IPS-18c (cell line): Measurements from ENCODE around the gene HYAL2.

Source experiments
- H3K4me3 ChIP-seq: 2 replicates; pipeline ENCODE4 v1.7.0; 2013; ENCODE audit warnings: low read depth, mild to moderate bottlenecking, low read length, moderate library complexity; ENCODE audit not compliant: insufficient read depth
- H3K9me3 ChIP-seq: one replicate; pipeline ENCODE4 v1.6.1; 2013; ENCODE audit warnings: mild to moderate bottlenecking, low read length, moderate library complexity; ENCODE audit not compliant: control insufficient read depth, insufficient read depth

The HYAL2 gene

DNA sequence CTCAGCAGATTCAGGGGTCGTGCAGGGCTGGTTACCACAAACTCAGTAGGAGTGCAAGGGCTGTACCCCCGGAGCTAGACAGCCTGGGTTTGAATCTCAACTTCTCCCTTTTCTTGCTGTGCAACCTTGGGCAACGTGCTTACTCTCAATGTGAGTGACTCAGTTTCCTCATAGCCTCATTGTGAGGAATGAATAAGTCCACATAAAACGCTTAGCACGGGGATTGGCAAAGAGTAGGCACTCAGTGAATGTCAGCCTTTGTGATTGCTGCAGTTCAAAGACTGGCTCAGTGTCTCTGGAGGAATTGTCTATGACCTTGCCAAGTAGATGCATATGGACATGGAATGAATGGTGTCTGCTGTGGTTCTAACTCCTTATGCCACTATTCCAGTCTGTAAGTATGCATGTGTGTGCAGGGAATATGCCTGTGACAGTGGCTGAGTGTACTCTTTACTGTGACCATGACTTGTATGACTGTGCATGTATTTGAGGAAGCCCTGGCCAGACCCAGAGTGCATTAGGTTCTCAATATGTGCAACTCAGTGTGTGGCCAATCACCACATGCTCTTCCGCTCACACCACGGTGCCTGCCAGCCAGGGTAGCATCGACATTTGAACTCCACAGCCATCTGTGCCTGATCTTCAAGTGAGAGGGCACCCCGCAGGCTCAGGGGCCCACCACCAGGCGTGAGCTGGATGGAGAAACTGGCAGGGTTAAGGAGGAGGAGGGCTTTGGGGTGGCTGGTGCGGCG, 22.4 kb downstream of the HYAL2 start:
- H3K4me3 ChIP-seq: peak overlapping the region; percentile 36; the same call in 1 of the 2 replicates
- no peaks in the 10 kb centered on the region for H3K9me3 ChIP-seq

DNA sequence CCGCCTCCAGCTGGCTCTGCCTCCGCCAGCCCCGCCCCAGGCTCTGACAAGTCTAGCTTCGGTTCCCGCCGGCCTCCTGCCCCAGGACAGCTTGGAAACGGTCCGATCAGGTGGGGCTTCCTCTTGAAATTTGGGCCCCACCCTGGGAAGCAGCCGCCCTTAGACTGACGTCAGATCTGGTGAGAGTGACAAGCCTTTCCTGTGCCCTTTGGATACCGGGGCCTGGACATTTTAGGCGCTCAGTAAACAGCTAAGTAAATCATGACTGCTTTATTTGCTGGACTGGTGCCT, 23.0 kb downstream of the HYAL2 start:
- Histone ChIP-seq H3K4me3 (peak overlapping the region; percentile 36; the same call in 1 of the 2 replicates), H3K9me3 (no peaks in the 10 kb centered on the region)

DNA sequence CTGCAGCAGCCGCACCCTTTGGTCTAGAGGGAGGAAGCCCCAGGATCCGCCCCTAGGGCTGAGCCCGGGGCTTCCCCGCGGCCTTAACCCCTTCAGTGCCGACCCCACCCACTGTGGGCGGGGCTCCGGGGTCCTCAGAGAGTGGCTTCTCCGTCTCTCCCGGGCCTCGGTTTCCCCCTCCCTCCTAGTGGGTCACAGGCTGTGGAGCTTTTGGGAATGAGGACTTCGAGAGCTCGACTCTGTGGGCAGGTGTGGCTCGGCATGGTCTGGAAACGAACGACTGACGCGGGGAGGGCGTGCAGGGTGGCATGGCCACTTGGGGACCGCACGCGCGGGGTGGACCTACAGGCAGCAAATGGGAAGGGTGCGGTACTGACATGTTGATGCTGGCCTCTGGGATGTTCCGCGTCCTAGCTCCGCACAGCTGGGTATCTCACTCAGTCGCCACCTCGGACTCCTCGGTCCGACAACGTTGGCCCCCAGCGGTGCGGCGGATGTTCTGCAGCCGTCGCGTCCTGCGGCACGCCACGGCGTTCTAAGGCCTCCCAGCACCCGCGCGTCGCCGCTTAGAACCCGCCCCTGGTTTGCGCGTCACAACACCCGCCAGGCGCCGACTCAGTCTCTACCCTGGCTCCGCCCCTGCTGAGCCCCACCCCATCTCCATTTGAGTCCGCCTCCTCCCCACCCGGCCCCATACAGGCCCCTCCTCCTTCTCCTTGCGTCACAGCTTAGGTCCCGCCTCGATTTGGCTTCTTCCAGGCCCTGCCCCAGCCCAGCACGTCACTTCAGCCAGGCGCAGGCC, 23.5 kb downstream of the HYAL2 start, which contains the start of the genes HYAL3 and NAA80:
TSS of gene HYAL3 (minus strand) at position 570 of the 802 bp plus-strand sequence. CDS start 3,803 bp downstream, outside the sequence.
TSS of gene NAA80 (minus strand) at position 570 of the 802 bp plus-strand sequence. CDS start 1,942 bp downstream, outside the sequence.
- peak within 1 kb of the TSS; percentile 96 for H3K4me3 ChIP-seq
- no peaks in the 10 kb centered on the region for H3K9me3 ChIP-seq

DNA sequence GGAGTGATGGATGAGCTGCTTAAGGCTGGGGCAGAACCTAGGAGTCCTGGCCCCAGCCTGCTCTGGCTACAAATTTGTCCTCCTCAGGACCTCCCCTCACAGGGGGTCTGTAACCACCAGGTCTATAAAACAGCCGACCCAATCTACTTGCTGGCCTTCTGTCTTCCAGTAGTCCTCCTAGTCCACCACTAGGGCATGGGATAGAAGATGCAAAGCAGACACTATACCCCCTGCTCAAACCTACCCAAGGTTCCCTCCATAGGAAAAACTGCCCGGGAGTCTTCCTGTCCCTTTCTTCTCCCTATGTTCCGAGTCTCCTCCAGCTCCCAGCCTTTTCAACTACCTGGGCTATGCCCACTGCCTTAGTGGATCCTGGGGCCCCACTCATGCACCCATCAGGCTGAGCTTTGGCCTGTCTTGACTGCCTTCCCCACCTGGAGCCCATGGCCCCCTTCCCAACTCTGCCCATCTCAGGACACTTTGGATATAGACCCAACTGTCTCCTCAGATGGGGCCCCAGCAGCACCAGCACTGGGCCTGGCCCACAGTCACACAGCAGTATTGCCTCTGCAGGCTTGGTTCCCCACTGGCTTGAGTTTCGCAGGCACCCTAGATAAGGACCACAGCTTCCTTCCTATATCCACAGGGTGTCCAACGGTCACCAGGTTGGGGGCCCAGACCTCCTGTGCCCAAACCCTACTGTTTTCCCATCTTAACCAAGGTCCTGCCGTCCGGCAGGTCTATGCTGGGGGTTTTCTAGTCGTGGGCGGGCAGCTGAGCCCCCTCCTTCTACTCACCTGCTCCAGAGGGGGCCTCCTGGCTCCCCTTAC, 24.4 kb downstream of the HYAL2 start:
- Histone ChIP-seq H3K9me3 (no peaks in the 10 kb centered on the region), H3K4me3 (peak overlapping the region; percentile 96; the same call in 1 of the 2 replicates)

DNA sequence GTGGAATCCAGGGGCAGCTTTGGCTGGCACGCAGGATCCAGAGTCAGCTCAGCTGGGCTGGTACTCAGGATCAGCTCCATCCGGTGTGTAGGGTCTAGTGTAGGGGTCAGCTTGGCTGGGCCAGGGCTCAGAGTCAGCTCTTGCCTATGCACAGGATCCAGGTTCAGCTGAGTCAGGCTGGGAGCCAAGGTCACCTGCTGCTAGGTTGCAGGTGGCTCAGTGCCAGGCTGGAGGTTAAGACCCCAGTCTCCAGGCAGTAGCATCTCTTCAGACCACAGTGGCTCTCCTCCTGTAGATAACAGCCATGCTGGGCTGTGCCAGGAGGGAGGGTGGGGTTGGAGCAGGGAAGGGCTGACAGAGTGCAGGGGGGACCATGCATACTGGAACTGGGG, 25.2 kb downstream of the HYAL2 start:
- Histone ChIP-seq H3K9me3 (no peaks in the 10 kb centered on the region), H3K4me3 (no peak overlapping the region)

DNA sequence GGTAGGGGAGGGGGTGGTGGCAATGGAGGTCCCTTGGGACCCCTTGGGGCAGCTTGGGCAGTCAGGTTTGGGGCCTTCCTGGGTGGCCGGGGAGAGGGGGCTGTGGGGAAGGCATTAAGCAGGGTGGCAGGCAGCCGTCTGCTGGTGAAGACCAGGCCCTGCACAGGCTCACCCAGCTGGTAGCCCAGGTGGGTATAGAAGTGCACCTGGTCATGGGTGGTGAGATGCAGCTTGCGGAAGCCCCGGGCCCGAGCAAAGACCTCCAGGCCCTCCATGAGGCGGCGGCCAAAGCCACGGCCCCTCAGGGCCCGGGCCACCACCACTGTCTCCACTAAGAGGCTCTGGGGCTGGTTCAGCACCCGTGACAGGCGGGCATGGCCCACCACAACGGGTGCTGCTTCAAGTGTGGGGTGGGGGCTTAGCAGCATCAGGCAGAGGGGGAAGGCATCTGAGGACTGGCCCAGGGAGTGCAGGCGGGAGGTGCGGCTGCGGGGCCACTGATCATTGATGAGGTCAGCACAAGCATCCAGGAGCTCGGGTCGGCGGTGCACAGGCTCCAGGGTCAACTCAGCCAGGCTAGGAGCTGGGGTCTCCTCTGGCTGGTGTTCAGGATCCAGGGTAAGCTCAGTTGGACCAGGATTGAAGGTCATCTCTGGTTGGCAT, 25.7 kb downstream of the HYAL2 start:
- Histone ChIP-seq H3K9me3 (no peaks in the 10 kb centered on the region), H3K4me3 (no peak overlapping the region)

DNA sequence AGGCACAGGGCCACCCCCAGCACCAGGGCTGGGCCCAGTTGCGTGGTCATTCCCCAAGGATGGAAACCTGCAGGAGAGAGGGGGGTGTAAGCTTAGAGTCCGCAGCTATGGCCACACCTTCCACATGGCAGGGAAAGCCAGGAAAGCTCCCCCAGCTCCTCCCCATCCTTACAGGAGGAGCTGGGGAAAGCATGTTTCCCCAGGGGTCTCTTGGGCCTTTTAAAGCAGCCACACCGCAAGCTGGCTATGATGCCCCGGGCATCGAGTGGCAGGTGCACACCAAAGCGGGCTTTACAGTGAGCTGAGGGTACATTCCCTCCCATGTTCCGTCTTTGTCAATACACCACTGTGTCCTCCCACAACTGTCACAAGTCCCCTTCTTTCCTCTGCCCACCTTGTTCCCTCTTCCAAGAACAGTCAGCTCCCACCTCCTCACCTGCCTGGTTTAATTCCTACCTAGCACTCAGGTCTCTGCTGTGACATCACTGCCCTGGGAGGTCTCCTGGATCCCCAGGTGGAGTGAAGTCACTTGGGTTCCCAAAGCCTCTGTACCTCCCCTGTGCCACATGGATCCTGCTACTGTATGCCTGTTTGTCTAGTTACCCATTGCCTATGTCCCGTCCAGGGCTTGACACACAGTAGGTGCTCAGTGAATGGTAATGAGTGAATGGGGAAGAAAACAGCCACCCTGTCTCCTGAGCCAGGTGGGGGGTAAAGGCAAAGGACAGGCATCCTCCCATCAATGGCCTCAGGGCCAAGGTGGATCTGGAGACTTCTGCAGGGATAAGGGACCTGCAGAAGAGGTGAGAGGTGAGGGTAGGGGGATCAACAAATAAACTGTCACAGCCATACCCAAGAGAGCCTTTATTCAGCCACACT, 26.8 kb downstream of the HYAL2 start:
- Histone ChIP-seq H3K9me3 (no peaks in the 10 kb centered on the region), H3K4me3 (no peak overlapping the region)

DNA sequence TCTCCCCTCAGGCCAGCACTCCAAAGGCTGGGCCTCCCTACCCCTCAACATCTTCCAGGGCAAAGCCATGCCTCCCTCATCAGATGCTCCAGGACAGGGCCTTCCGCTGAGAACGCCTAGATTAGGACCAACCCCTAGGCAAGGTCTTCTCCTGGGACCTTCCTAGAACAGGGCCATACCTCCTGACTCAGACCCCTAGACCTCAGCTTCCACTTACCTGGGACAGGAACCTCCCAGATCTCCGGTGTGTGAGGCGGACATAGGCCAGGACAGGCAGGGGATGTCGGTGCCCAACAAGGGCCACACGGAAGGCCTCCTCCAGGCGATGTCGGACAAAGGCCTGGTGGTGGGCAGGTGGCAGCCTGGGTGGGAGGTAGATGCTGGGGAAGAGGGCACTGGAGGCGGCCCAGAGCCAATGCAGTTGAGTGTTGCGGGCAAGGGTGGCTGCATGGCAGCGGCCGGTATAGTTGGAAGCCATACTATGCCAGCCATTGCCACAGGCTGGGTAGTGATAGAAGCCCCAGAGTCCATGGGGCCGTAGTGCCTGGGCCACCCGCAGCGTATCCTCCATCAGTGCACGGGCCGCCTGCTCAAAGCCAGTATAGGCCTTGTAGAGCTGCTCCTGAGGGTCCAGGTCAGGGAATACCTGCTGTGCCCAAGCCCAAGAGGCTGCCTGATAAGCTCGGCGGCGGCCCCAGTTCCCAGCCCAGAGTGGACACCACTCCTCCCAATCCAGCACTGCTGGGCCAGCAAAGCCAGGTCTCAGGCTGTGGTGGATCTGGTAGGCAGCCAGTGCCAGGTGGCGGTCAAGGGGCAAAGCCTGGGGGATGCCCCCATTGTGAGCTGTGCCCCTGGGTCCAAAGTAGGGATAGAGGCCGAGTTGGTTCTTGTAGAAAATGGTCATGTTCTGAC, 27.8 kb downstream of the HYAL2 start:
- no peaks in the 10 kb centered on the region for H3K9me3 ChIP-seq
- H3K4me3 ChIP-seq: no peak overlapping the region

DNA sequence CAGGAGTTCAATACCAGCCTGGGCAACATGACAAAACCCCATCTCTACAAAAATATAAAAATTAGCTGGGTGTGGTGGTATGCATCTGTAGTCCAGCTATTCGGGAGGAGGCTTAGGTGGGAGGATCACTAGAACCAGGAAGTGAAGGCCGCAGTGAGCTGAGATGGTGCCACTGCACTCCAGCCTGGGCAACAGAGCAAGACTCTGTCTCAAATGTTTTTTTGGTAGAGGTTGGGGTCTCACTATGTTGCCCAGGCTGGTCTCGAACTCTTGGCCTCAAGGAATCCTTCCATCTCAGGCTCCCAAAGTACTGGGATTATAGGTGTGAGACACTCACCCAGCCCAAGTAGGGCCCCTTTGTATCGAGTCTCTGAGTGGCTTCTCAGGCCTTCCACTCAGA, 28.5 kb downstream of the HYAL2 start:
- no peak overlapping the region for H3K4me3 ChIP-seq
- H3K9me3 ChIP-seq: no peaks in the 10 kb centered on the region

DNA sequence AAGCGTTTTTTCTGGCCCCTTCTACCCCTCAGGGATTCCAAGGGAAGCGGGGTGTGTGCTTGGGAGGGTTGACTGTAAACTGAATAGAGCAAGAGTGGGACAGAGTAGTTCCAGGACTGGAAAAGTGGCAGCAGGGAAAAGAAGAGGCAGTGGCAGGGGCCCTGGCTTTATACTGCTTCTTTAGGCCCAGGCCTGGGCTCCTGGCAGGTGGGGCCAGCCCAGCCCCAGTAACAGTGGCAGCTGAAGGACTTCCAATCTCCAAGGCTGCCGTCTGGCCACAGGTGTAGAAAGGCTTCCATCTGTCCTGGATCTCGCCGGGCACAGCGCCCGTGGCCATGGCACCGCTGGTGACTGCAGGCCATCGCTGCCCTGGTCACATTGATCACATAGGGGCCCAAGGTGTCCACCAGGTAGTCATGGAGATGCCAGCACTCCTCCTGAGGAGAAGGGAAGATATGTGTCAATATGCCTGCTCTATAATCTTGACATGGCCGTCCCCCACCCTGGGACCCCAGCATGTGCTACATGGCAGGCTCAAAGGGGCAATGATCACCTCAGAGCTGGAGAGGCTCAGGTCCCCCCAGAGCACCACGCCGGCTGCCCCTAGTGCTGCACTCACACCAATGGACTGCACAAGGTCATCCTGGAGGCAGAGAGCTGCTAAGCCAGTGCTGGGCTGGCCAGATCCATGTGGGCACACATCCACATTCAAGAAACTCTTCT, 29.3 kb downstream of the HYAL2 start:
- no peaks in the 10 kb centered on the region for H3K9me3 ChIP-seq
- H3K4me3 ChIP-seq: no peak overlapping the region

DNA sequence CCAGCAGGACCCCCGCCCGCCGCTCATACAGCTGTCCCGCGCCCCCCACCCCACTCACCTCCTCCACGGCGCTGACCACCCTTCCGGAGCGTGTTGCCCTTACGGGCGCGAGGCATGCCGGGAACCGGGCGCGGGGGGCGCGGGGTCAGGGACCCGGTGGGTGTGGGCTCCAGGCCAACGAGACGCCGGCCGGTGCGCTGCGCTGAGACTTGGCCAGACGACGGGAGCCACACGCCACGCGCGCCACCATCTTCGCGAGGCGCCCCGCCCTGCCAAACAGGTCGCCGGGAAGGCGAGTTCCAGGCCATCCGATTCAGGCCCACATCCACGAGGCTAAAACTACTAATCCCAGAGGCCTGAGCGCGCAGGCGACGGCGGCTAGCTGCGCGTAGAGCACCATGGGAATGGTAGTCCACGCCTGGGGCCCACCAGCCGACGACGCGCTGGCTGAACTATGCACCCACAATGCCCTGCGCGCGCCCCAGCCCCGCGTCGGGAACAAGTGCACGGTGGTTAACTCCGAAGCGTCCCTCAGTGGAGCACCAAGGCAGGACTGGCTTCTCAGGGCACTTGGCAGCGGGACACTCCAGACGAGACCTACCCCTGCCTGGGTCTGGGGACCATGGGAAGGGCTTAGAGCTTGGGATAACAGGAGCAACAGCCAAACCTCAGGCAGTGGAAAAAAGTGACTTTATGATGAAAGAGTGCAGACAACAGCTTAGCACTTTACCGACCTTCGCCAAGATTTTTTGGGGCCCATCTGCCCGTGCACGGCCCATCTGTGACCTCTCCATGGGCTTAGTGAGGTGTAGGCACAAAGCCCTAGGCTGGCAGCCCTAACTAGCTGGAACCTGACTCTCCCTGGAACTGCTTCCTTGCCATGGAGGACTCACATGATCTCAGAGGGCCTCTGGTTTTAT, 30.1 kb downstream of the HYAL2 start, which contains the start of gene IFRD2:
TSS of gene IFRD2 (minus strand) at position 271 of the 920 bp plus-strand sequence. CDS start at position 116, 155 bp downstream.
- Histone ChIP-seq H3K9me3 (no peaks in the 10 kb centered on the region), H3K4me3 (peak within 1 kb of the TSS; percentile 85)

DNA sequence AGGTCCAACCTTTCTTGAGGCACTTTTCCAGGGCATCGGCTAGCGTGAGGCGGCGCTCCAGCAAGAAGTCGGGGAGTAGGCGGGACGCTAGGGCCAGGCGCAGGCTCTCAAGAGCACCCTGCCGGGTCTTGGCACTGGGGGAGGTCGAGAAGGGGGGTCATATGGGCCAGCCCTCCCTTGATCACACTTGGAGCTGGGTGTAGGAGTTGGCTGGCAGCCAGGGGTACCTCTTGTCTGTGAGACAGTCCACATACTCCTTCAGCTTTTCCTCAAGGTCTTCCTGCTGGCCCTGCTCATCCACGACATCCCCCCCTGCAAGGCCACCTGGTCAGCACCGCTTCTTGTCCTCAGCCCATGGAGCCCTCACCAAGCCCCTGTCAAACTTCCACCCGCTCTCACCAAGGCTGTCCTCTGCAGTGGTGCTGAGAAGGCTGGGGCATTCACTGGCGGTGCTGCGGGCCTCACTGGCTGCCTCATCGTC, 32.3 kb downstream of the HYAL2 start:
- H3K9me3 ChIP-seq: no peaks in the 10 kb centered on the region
- H3K4me3 ChIP-seq: no peak overlapping the region

DNA sequence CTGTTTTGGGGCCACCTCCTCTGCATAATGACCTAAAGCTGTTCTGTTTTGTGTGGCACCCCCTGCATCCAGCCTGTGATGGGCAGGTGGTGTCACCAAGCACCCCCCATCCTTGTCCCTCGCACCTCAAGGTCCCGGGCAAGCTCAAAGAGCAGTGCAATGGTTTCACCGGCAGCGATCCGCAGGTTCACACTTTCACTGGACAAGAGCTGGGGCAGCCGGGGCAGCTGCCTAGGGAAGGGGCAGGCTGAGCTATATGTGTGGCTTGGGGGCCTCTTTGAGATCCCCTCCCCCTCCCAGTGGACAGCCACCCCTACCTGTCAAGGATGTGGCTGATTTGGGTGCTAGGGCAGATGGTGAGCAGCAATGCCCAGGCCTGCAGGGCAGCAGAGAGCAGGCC, 33.4 kb downstream of the HYAL2 start:
- Histone ChIP-seq H3K4me3 (no peak overlapping the region), H3K9me3 (no peaks in the 10 kb centered on the region)
